Measurements from ENCODE around the gene C1orf21.

C1orf21 gene

DNA sequence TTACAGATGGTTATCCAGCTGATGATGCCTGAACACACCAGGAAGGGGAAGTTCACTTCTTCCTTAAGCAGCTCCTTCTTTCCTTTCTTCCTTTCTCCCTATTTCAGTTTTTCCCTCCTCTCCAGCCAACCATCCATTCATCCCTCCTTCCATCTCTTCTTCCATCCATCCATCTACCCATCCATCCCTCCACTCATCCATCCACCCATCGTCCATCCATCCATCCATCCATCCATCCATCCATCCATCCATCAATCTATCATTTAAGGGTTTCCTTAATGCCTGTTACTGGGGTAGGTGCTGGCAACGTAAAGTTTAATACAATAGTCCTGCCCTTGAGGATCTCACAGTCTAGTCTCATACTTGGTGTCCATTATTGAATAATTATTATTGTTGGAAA, 36.8 kb downstream of the C1orf21 start:
- TF ChIP-seq EZH2 (IDR thresholded peaks at IDR 0.05; ENCODE audit: borderline replicate concordance, low read length) = no peak
- TF ChIP-seq, protein P1, sequence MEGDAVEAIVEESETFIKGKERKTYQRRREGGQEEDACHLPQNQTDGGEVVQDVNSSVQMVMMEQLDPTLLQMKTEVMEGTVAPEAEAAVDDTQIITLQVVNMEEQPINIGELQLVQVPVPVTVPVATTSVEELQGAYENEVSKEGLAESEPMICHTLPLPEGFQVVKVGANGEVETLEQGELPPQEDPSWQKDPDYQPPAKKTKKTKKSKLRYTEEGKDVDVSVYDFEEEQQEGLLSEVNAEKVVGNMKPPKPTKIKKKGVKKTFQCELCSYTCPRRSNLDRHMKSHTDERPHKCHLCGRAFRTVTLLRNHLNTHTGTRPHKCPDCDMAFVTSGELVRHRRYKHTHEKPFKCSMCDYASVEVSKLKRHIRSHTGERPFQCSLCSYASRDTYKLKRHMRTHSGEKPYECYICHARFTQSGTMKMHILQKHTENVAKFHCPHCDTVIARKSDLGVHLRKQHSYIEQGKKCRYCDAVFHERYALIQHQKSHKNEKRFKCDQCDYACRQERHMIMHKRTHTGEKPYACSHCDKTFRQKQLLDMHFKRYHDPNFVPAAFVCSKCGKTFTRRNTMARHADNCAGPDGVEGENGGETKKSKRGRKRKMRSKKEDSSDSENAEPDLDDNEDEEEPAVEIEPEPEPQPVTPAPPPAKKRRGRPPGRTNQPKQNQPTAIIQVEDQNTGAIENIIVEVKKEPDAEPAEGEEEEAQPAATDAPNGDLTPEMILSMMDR (IDR thresholded peaks at IDR 0.05; ENCODE audit: low read length) = no peak
- Histone ChIP-seq H3K4me1 (ENCODE audit: insufficient read depth, low read length, severe bottlenecking) (no peaks in the 10 kb centered on the region), H3K9me2 (ENCODE audit: low read depth, low read length) (no peaks in the 10 kb centered on the region), H4K20me1 (ENCODE audit: insufficient read depth, low read length) (no peaks in the 10 kb centered on the region), H2AFZ (ENCODE audit: low read length) (no peak overlapping the region), H3K9ac (ENCODE audit: low read length) (no peak overlapping the region), H3K79me2 (ENCODE audit: insufficient read depth, low read length) (no peaks in the 10 kb centered on the region), H3F3A (ENCODE audit: insufficient read depth, low read length) (no peaks in the 10 kb centered on the region), H3K27ac (ENCODE audit: low read depth, low read length, poor library complexity, severe bottlenecking) (no peak overlapping the region), H3K27me3 (ENCODE audit: insufficient read depth, low read length) (no peaks in the 10 kb centered on the region), H3K4me3 (ENCODE audit: low read depth, low read length, poor library complexity, severe bottlenecking) (no peak overlapping the region), H3K9me3 (ENCODE audit: low read length) (no peaks in the 10 kb centered on the region), H3K36me3 (ENCODE audit: insufficient read depth, low read length) (no peaks in the 10 kb centered on the region), H3K4me2 (ENCODE audit: low read length) (no peak overlapping the region)

DNA sequence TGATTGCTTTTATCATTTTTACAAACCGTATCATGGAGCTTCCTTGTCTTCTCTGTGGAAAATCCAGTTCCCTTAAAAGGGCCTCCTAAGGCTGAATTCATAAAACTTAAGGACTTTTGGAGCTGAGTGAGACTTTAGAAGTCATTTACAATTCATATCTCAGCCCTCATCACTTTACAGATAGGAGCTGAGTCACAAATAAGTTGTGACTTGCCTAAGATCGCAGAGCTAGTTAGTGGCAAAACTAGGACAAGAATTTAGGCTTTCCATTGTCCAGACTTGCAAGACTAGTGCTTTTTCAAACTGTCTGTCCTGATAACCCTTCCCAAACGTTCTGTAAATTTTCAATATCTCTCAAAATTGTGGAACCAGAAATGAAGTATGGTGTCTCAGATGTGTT, 37.3 kb downstream of the C1orf21 start:
- no peak overlapping the region for H3K4me3 ChIP-seq (ENCODE audit: low read depth, low read length, poor library complexity, severe bottlenecking)
- H3K27me3 ChIP-seq (ENCODE audit: insufficient read depth, low read length) = no peaks in the 10 kb centered on the region
- no peak for TF ChIP-seq EZH2 (IDR thresholded peaks at IDR 0.05; ENCODE audit: borderline replicate concordance, low read length)
- TF ChIP-seq, protein P1 (IDR thresholded peaks at IDR 0.05; ENCODE audit: low read length) = no peak
- H4K20me1 ChIP-seq (ENCODE audit: insufficient read depth, low read length) = no peaks in the 10 kb centered on the region
- no peaks in the 10 kb centered on the region for H3K79me2 ChIP-seq (ENCODE audit: insufficient read depth, low read length)
- H3K9me3 ChIP-seq (ENCODE audit: low read length) = no peaks in the 10 kb centered on the region
- no peaks in the 10 kb centered on the region for H3K4me1 ChIP-seq (ENCODE audit: insufficient read depth, low read length, severe bottlenecking)
- no peak overlapping the region for H3K27ac ChIP-seq (ENCODE audit: low read depth, low read length, poor library complexity, severe bottlenecking)
- no peak overlapping the region for H3K4me2 ChIP-seq (ENCODE audit: low read length)
- H3K36me3 ChIP-seq (ENCODE audit: insufficient read depth, low read length) = no peaks in the 10 kb centered on the region
- H3K9me2 ChIP-seq (ENCODE audit: low read depth, low read length) = no peaks in the 10 kb centered on the region
- no peaks in the 10 kb centered on the region for H3F3A ChIP-seq (ENCODE audit: insufficient read depth, low read length)
- no peak overlapping the region for H3K9ac ChIP-seq (ENCODE audit: low read length)
- H2AFZ ChIP-seq (ENCODE audit: low read length) = no peak overlapping the region

DNA sequence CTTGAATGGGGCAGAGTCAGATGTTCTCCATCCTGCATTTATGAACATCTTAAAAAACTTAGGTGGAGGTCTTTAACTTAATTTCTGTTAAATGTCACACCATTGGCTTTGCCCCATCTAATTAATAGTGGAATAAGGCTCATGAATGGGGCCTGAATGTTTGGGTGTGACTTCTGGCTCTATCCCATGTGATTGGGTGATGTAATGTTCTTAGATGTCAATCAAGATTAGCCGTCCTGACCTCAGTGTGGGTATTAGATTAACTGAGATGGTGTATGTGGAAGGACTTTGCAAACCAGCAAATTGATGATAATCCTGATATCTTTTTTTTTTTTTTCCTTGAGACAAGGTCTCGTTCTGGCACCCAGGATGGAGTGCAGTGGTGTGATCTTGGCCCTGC, 38.1 kb downstream of the C1orf21 start:
- no peak overlapping the region for H3K9ac ChIP-seq (ENCODE audit: low read length)
- H3K4me1 ChIP-seq (ENCODE audit: insufficient read depth, low read length, severe bottlenecking) = no peaks in the 10 kb centered on the region
- H3K4me2 ChIP-seq (ENCODE audit: low read length) = no peak overlapping the region
- H3K9me3 ChIP-seq (ENCODE audit: low read length) = no peaks in the 10 kb centered on the region
- no peaks in the 10 kb centered on the region for H3K9me2 ChIP-seq (ENCODE audit: low read depth, low read length)
- no peaks in the 10 kb centered on the region for H3K36me3 ChIP-seq (ENCODE audit: insufficient read depth, low read length)
- no peaks in the 10 kb centered on the region for H3K27me3 ChIP-seq (ENCODE audit: insufficient read depth, low read length)
- H3K4me3 ChIP-seq (ENCODE audit: low read depth, low read length, poor library complexity, severe bottlenecking) = no peak overlapping the region
- TF ChIP-seq, protein P1 (IDR thresholded peaks at IDR 0.05; ENCODE audit: low read length) = no peak
- no peak for TF ChIP-seq EZH2 (IDR thresholded peaks at IDR 0.05; ENCODE audit: borderline replicate concordance, low read length)
- H2AFZ ChIP-seq (ENCODE audit: low read length) = no peak overlapping the region
- H4K20me1 ChIP-seq (ENCODE audit: insufficient read depth, low read length) = no peaks in the 10 kb centered on the region
- H3F3A ChIP-seq (ENCODE audit: insufficient read depth, low read length) = no peaks in the 10 kb centered on the region
- no peak overlapping the region for H3K27ac ChIP-seq (ENCODE audit: low read depth, low read length, poor library complexity, severe bottlenecking)
- no peaks in the 10 kb centered on the region for H3K79me2 ChIP-seq (ENCODE audit: insufficient read depth, low read length)
